HG03575 (cell line): ENCODE measurements around the gene CTNNBIP1.
A peak's percentile ranks its signal among the peaks of the same experiment; 100 is the strongest.
"Not testable (repeated sequence)": the region's sequence is repeated elsewhere in the genome, so short reads cannot be mapped to it uniquely, and the experiment has no call there.

Source experiments
- ATAC-seq: cut with Tn5 transposase; IDR thresholded peaks from one replicate; pipeline ENCODE4 v1.9.1; 2021; ENCODE audit not compliant: unreplicated experiment, insufficient number of reproducible peaks, low FRiP score; ENCODE audit errors: extremely low read depth

Gene CTNNBIP1

GRCh38 chr1:9910076-9910422, at the start of gene CTNNBIP1:
TSS of gene CTNNBIP1 (minus strand) at chr1:9910269. CDS start at chr1:9872064, 38,205 bp downstream.
- ATAC-seq, result no peak

DNA sequence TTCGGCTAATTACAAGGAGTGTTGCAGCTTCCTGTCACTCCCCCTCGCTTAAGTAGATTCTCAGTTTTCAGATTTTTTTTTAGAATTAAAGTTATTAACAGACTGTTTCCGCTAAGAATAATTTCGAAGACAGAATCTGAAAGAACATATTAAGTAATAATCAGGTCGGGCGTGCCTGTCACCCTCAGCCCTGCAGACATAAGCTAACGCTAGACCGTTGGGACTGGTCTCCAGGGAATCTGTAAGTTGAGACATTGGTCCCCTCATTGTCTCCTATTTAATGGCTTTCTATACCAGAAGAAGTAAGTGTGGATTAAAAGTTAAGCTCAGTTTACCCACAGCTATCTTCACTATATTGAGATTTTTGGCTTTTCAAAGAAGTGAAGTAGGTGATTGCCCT, 47.7 kb upstream of the CTNNBIP1 start:
- ATAC-seq, result no peak

- ATAC-seq, result no peak
Measured at GRCh38 chr1:9946315-9946714, 36.2 kb upstream of the CTNNBIP1 start.

DNA sequence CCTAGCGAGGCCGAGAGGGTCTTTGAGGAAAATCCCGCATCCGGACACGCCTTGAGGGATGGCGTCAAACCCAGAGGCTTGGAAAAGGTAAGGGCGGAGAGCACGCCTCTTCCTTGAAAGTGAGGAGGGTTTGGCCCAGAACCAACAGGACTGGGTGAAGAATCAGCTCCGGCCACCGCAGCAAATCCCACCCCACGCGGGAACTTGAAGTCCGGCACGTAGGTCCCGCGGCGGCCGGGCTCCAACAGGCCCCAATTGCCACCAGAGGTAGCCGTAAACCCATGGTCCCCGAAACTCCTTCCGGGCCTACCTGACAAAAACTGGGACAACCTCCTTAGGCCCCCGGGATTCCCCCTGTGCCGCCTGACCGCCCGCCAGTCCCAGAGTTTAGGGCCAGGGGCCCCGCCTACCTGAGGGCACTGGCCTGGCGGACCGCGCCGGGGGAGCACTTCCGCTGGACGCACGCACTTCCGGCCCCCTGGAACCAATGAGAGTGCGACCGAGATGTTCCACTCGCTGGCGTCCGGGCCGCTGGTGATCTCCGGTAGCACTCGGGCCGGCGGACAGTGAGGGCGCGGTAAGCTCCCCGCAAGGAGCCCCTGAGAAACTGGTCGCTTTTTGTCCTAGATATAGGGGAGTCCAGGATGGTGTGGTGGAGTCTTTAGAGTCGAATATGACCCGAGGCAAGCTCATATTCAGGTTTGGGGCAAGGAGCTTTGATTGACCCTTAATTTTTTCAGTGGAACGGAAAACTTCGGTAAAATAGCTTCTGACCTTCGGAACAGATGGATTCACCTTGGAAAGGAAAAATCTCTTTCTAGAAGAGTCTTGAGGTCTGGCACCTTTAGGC, 33.1 kb upstream of the CTNNBIP1 start, which contains the start of the genes LZIC and NMNAT1:
TSS of gene LZIC (minus strand) at position 453 of the 850 bp plus-strand sequence. CDS start 6,772 bp downstream, outside the sequence.
TSS of gene NMNAT1 (plus strand) at position 537 of the 850 bp plus-strand sequence. CDS start 28,599 bp downstream, outside the sequence.
- no peak for ATAC-seq

- no peak for ATAC-seq
Measured at GRCh38 chr1:9942399-9942938, 32.4 kb upstream of the CTNNBIP1 start.

DNA sequence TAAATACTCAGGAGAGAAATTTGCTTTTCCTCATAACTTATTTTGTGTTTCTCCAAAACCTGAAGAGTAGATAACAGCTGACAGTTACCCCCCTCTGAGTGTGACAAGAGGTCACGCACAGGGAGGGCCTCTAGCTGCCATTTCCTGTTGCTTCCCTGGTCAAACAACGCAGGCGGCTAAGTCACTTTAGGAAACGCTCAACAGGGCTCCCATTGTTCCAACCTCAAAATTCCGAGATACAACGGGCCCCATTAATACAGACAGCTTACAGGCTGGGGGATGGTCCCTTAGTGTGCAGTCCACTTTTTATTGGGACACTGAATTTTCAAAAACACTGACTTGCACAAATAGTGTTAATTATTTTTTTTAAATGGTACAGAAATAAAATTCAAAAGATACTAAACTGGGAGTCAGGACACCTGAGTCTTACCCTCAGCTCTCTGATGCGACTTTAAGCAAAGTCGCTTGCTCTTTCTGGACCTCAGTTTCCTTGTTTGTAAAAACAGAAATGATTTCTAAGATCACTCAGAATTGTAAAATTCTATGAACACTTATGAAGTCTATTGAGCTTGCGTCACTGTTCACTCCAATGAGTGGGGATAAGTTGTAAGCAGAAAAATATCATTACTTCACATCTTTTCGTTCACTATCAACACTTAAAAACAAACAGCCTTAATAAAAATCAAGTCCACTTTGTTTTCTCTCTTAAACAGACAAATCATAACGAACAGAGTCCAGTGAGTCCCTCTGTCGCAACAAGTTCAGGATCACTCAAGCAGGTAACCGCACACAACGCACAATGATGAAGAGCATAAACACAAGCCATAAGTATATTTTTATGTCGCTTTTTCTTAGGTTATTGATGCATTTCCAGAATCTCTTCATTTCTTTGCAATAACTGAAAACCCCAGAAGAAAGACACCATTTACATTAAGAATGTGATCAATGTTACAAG, 19.6 kb upstream of the CTNNBIP1 start:
- ATAC-seq, result no peak

DNA sequence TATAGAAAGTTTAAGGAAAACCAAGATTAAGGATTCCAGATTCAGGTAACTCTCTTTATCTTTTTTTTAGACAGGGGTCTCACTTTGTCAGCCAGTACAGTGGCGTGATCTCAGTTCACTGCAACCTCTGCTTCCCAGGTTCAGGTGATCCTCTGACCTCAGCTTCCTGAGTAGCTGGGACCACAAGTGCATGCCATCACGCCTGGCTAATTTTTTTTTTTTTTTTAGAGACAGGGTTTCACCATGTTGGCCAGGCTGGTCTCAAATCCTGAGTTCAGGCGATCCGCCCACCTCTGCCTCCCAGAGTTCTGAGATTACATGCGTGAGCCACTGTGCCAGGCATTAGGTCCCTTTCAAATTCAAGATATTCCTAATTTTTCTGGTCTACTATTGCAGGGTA, 17.2 kb upstream of the CTNNBIP1 start:
- ATAC-seq, result no peak

- no peak for ATAC-seq
Measured at GRCh38 chr1:9922342-9922741, 12.3 kb upstream of the CTNNBIP1 start.

DNA sequence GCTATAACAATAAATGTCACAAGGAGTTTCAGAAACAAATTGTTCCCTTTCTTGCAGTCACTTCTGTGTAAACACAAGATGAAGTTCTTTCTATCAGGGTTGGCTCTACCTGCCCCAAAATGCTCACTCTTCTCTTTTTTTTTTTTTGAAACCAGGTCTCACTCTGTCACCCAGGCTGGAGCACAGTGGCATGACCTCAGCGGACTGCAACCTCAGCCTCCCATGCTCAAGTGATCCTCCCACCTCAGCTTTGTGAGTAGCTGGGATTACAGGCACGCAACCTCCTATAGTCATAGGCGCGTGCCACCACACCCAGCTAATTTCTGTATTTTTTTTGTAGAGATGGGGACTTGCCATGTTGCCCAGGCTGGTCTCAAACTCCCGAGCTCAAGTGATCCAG, 10.5 kb upstream of the CTNNBIP1 start:
- ATAC-seq, result no peak

- ATAC-seq, result no peak
Measured at GRCh38 chr1:9917901-9918300, 7.8 kb upstream of the CTNNBIP1 start.

GRCh38 chr1:9917495-9917894, 7.4 kb upstream of the CTNNBIP1 start:
- ATAC-seq, result not testable (repeated sequence)

DNA sequence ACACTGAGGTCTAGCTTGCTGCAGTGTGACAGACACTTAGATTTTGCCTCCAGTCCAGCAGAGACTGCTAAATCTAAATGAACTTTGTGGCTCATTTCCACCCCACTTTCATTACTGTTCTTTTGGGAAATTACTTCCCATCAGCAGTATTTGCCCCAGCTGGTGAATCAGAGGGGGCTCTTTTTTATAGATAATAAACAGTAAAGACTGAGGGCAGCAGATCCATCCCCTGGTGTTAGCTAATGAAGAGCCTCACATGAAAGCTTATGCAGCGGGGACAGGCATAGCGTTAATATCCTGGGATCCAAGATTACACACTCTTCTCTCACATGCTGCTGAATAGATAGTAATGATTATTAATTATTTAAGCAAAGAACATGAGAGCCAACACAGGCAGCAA, 6.4 kb upstream of the CTNNBIP1 start:
- ATAC-seq, result no peak

GRCh38 chr1:9914610-9914937, 4.5 kb upstream of the CTNNBIP1 start:
- no peak for ATAC-seq

DNA sequence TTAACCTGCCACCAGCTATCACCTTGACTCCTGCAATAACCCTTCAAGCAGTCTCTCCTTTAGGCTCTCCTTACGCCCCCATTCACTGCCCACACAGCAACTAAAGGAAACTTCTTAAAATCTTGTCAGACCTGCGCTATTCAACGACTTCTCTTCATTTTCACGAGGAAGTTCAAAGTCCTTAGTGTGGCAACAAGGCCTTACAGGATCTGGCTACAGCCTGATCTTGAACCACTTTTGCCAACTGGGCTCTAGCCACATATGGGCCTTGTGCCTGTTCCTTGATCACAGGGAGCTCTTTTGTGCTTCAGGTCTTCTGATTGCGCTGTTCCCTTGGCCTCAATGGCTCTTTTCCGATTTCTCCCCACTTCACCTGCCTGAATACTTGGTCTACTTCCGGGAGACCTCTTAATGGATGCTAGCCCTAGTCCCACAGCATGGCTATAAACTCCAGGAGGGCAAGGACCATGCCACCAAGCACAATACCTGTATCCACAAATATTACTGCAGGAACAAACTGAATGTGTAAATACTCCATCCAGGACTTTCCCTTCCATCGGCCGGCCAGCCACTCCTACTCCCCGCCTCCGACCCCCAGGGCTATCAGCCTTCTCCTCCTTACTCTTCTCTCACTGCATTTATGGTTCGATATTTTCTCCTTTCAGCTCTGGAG, 2.3 kb upstream of the CTNNBIP1 start:
- ATAC-seq, result no peak

DNA sequence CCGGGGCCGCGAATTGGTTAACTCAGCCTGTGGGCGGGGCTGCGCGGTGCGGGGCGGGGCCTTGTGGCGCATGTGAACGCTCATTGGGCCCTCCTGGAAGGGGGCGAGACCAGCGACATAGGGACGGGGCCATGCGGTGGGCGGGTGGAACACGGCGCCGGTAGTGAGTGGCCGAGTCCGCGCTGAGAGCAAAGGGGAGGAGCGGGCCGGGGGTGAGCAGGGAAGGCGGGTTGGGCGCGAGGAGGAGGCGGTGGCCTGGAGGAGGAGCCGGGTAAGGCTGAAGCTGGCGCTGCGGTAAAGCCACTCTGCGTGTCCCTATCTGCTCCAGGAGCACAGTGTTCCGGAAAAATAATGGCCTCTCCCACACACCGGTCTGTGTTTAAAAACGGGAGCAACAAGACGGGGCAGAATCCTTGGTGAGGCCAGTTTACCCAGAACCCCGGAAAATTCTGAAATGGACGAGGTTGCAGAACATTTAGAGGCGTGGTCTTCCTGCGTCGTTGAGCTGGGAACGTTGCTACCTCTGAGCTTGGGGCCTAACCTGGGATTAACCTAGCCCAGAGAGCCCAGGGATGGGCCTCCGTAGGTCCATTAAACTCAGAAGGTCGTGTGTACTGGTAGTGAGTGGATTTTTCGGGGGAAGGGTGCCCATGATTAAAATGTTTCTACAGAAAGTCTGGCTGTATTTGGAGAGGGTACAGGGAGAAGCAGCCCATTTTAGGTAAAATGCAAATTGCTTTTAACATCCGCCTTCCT, 532 bp upstream of the CTNNBIP1 start:
- peak; percentile 53 for ATAC-seq

DNA sequence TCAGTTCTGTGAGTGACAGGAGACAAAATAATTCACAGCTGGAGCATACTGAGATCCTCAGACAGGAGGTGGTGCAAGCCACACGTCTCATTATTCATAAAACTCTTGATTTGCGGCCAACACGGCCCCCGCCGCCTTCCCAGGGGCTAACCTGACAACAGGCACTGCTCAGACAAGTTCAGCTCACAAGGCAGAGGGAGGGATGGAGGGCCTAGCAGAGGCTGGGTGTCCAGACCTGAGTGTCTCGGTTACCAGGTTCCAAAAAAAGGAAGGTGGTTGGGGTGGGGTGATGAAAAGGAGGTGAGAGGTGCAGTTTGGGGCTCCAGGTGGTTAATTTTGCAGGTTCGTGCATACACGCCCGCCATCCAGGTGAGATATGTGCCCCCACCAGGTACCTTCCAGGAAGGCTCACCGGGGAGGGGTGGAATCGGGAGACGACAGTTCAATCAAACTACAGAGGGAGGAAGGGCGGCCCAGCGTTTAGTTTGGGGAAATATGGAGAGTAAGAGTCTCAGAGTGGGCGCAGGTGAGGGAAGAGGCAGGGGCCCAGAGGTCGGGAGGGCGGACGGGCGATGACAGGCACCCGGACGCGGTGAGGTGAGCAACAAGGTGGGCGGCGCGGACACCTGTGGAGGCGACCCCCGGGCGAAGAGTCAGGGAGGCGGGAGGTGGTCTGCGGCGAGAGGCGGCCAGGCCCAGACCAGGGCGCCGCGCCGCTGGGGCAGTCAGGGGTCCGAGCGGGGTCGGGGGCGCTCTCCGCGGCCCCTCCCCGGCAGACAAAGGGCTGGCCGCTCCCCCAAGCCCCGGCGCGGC, 629 bp downstream of the CTNNBIP1 start:
- no peak for ATAC-seq

DNA sequence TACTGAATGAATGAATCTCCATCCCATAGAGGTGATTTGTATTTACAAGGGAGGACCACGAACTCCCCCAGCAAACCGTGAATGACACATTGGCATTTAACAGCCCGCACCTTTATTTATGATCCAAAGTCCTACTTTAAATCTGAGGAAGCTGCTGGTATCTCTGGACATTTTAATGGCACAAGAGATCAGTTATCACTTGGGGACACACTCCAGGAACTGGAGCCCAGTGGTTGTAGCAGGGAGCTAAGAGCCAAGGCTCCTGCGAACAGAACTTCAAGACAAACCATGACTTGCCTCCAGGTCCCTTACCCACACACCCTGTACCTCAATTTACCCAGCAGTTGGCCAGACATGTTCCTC, 1.2 kb downstream of the CTNNBIP1 start:
- ATAC-seq, result no peak

DNA sequence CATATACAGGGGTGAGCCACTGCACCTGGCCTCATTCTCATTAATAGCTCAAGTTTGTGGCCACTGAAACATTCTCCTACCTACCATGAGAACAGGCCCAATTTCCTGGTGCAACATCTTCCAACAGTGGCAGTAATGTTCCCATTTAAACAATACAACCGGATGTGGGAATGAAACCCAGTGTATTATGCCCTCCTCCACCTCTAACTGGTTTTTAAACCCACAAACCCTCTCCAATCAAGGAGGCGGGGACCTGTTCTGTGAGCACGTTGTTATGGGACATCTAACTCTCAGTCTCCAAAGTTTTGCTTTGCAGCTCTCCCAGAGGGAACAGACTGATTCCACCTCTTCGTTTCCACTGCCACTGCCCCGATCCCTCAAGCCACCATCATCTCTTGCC, 2.6 kb downstream of the CTNNBIP1 start:
- no peak for ATAC-seq
